22Rv1 (cell line): ENCODE measurements around the gene TLR6.

Source experiments
- H3K27ac ChIP-seq: fragments of 450-650 bp; 2 replicates; pipeline ENCODE4 v1.5.1; 2017
- ZFX ChIP-seq: fragments of 450-650 bp; IDR thresholded peaks from 2 replicates; pipeline ENCODE4 v1.6.1; 2017; ENCODE audit warnings: antibody characterized with exemption, borderline replicate concordance
- TF ChIP-seq, protein P1 (sequence below): fragments of 450-650 bp; IDR thresholded peaks from 2 replicates; pipeline ENCODE4 v1.5.1; 2017; ENCODE audit warnings: mild to moderate bottlenecking

Gene TLR6

DNA sequence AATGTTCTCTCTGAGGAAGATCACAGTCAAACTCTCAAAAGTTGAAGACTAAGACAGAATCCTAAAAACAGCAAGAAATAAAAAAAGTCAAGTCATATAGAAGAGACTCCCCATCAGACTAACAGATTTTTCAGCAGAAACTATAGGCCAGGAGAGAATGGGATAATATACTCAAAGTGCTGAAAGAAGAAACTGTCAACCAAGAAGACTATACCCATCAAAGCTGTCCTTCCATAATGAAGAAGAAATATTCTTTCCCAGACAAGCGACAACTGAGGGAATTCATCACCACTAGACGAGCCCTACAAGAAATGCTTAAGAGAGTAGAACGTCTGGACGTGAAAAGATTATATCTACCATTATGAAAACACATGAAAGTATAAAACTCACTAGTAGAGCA lies 22.0 kb downstream of the TLR6 start:
- H3K27ac ChIP-seq, result no peak overlapping the region
- TF ChIP-seq, protein P1, sequence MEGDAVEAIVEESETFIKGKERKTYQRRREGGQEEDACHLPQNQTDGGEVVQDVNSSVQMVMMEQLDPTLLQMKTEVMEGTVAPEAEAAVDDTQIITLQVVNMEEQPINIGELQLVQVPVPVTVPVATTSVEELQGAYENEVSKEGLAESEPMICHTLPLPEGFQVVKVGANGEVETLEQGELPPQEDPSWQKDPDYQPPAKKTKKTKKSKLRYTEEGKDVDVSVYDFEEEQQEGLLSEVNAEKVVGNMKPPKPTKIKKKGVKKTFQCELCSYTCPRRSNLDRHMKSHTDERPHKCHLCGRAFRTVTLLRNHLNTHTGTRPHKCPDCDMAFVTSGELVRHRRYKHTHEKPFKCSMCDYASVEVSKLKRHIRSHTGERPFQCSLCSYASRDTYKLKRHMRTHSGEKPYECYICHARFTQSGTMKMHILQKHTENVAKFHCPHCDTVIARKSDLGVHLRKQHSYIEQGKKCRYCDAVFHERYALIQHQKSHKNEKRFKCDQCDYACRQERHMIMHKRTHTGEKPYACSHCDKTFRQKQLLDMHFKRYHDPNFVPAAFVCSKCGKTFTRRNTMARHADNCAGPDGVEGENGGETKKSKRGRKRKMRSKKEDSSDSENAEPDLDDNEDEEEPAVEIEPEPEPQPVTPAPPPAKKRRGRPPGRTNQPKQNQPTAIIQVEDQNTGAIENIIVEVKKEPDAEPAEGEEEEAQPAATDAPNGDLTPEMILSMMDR, result no peak
- no peak for TF ChIP-seq ZFX

DNA sequence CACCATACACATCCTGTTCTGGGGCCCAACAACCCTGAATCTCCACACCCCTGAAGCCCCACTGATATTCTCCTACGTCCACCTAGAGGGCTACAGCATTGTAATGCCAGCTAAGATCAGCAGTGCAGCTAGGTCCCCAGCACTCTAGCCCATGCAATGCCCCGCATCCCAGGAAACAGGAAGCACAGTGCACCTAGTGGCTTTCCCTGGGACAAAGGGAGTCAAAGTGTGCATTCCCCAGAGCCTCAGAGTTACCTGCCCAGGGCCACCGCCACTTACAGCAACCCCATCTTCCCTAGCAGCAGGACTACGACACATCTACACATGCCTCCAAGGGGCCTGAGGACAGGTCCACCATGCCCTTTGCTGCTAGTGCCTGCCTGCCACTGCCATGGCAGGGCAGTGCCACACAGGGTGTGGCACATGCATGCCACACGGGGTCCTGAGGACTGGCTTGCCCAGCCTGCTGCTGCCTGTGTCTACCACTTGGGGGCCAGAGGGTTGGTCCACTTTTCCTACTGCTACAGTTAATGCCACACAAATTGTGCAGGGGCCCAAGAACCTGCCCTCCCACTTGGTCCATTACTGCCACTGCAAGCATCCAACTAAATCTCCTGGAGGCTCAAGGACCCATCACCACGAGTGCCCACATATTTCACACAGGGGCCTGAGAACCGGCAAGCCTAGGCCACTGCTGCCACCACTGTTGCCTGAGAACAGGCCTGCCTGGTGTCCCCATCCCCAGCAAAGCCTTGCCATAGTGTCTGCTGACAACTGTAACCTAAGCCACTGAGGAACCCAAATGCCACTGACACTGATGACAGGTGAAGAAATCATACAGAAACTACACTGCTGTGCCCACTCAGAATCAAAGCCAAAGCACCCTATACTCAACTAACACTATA lies 23.7 kb downstream of the TLR6 start:
- no peak overlapping the region for H3K27ac ChIP-seq
- TF ChIP-seq, protein P1, result no peak
- no peak for TF ChIP-seq ZFX

DNA sequence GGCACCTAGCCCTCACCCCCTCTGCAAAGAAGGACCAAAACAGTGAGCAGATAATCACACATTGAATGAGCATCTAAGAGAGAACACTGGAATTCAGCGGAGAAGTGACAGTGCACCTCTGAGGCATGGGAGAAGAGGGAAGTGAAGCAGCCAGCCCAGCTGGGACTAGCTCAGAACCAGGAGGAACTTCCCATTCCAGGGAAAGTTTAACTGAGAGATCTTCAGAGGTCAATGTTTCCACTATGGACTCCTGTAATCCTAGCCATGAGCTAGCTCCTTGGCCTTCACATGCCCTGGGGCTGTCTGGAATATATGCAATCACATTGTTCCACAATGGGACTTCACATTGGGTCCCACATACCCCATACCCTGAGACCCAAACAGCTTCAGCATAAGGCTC lies 24.4 kb downstream of the TLR6 start:
- H3K27ac ChIP-seq, result no peak overlapping the region
- TF ChIP-seq ZFX, result no peak
- TF ChIP-seq, protein P1, result no peak

DNA sequence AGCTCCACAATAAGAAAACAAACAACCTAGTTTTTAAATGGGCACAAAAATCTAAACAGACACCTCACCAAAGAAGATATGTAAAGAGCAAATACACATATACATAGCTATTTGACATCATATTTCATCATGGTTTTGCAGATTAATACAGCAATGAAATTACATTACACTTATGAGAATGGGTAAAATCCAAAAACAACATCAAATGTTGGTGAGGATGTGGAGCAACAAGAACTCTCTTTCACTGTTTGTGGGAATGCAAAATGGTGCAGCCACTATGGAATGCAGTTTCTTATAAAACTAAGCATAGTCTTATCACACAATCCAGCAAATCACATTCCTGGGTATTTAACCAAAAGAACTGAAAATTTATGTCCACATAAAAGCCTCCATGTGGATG lies 25.0 kb downstream of the TLR6 start:
- TF ChIP-seq, protein P1, result no peak
- TF ChIP-seq ZFX, result no peak
- H3K27ac ChIP-seq, result no peak overlapping the region

DNA sequence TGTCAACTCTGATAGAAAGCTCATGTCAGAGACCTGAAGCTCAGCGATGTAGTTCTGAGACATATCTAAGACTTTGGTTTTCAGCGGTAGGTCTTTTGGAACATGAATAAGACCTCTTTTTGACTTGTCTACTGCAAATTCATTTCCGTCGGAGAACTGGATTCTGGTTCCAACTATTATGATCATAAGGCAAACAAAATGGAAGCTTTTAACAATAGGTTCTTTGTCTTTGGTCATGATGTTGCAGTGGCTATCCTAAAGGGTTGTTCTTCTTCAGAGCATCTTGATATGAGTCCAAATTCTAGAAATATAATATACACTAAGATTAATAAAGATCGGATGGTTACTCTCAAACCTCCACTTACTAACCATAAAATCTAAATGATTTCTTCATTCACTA lies 27.4 kb downstream of the TLR6 start:
- no peak overlapping the region for H3K27ac ChIP-seq
- no peak for TF ChIP-seq ZFX
- TF ChIP-seq, protein P1, result no peak

DNA sequence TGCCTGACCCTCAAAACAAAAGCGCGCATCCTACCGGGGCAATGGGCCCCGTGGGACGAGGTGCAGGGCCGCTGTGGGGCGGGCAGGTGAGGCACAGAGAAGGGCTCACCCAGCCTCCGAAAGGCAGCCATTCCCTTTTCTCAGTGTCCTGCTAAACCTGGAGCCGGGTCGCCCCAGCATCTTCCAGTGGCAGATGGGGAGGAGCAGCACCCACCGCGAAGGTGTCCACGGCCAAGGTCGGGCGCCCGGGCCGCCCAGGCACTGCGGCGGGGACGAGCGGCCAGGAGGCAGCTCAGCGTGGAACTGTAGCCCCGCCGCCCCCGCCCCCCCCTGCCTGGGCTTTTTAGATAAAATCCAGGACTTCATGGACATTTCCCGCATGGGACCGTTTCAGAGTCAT lies 32.9 kb downstream of the TLR6 start:
- TF ChIP-seq, protein P1, result no peak
- TF ChIP-seq ZFX, result no peak
- no peak overlapping the region for H3K27ac ChIP-seq

DNA sequence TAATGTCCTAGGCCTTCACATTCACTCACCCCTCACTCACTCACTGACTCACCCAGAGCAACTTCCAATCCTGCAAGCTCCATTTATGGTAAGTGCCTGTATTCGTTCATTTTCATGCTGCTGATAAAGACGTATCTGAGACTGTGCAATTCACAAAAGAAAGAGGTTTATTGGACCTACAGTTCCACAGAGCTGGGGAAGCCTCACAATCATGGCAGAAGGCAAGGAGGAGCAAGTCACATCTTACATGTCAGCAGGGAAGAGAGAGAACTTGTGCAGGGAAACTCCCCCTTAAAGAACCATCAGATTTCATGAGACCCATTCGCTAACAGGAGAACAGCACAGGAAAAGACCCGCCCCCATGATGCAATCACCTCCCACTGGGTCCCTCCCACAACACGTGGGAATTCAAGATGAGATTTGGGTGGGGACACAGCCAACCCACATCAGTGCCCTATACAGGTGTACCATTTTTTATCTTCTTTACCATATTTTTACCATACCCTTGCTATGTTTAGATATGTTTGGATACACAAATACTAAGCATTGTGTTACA lies 33.8 kb downstream of the TLR6 start:
- H3K27ac ChIP-seq, result no peak overlapping the region

More for the DNA sequence above, 33.8 kb downstream of the TLR6 start:
- TF ChIP-seq, protein P1, result no peak
- no peak for TF ChIP-seq ZFX
